HepG2 (cell line): ENCODE data around the gene EPHB4. TPM values are rescaled to one million over a fixed set of nuclear protein-coding genes. Genes with fewer than 3 reads are reported as not detected.

Experiments used
- AHR ChIP-seq: IDR thresholded peaks from 2 replicates; pipeline ENCODE4 v1.6.1; 2018; ENCODE audit warnings: missing genetic modification reagents, missing compliant biosample characterization
- ELF4 ChIP-seq: sonication (generic); formaldehyde crosslinking; IDR thresholded peaks from 2 replicates; pipeline ENCODE4 v1.5.0; 2020; ENCODE audit warnings: missing genetic modification reagents, mild to moderate bottlenecking, moderate library complexity, borderline replicate concordance
- FOXP1 ChIP-seq, 2 experiments: fragments of 450-650 bp in 1 of 2; IDR thresholded peaks; 2 replicates each; pipeline ENCODE4 v1.6.1; 2017 to 2018; ENCODE audit warnings: antibody characterized with exemption in 1 of 2
- GFI1 ChIP-seq: sonication (generic); formaldehyde crosslinking; IDR thresholded peaks from 2 replicates; pipeline ENCODE4 v1.5.0; 2020; ENCODE audit warnings: missing genetic modification reagents, mild to moderate bottlenecking, borderline replicate concordance
- GZF1 ChIP-seq: sonication (generic); formaldehyde crosslinking; IDR thresholded peaks from 2 replicates; pipeline ENCODE4 v1.5.1; 2020; ENCODE audit warnings: mild to moderate bottlenecking, missing genetic modification reagents
- HIVEP1 ChIP-seq: sonication (generic); formaldehyde crosslinking; IDR thresholded peaks from 2 replicates; pipeline ENCODE4 v1.4.0; 2020; ENCODE audit warnings: mild to moderate bottlenecking, missing genetic modification reagents
- HNF4G ChIP-seq, 2 experiments: sonication (generic) in 1 of 2; formaldehyde crosslinking in 1 of 2; IDR thresholded peaks; 2 replicates each; pipeline versions ENCODE4 v1.4.0 to v1.6.1; 2011 to 2020; ENCODE audit warnings: borderline replicate concordance in 2 of 2, low read depth in 2 of 2, mild to moderate bottlenecking in 2 of 2, low read length in 1 of 2, missing genetic modification reagents in 1 of 2, moderate library complexity in 1 of 2
- MEIS2 ChIP-seq: sonication (generic); formaldehyde crosslinking; IDR thresholded peaks from 2 replicates; pipeline ENCODE4 v1.9.0; 2021; ENCODE audit warnings: mild to moderate bottlenecking, missing genetic modification reagents
- PHF21A ChIP-seq: sonication (generic); formaldehyde crosslinking; IDR thresholded peaks from 2 replicates; pipeline ENCODE4 v1.5.0; 2020; ENCODE audit warnings: mild to moderate bottlenecking, missing genetic modification reagents
- SIX4 ChIP-seq: sonication (generic); formaldehyde crosslinking; IDR thresholded peaks from 2 replicates; pipeline ENCODE4 v1.4.0; 2020; ENCODE audit warnings: missing genetic modification reagents
- SOX13 ChIP-seq, 3 experiments: fragments of 450-650 bp in 1 of 3; sonication (generic) in 1 of 3; formaldehyde crosslinking in 1 of 3; IDR thresholded peaks in 2 of 3; conservative IDR thresholded peaks in 1 of 3; 2 replicates each; pipeline versions ENCODE4 v1.5.0 to v1.6.1; 2016 to 2020; ENCODE audit warnings: antibody characterized with exemption in 1 of 3, mild to moderate bottlenecking in 1 of 3, missing compliant biosample characterization in 1 of 3, missing genetic modification reagents in 1 of 3, moderate library complexity in 1 of 3
- TARDBP ChIP-seq: sonication (generic); formaldehyde crosslinking; IDR thresholded peaks from 2 replicates; pipeline ENCODE4 v1.8.0; 2022; ENCODE audit warnings: mild to moderate bottlenecking, missing genetic modification reagents
- TRIM24 ChIP-seq: sonication (generic); formaldehyde crosslinking; IDR thresholded peaks from 2 replicates; pipeline ENCODE4 v1.8.0; 2022; ENCODE audit warnings: mild to moderate bottlenecking, missing genetic modification reagents
- ZGPAT ChIP-seq: IDR thresholded peaks from 2 replicates; pipeline ENCODE4 v1.6.1; 2016; ENCODE audit warnings: mild to moderate bottlenecking
- ZNF639 ChIP-seq: conservative IDR thresholded peaks from 2 replicates; pipeline ENCODE4 v1.6.1; 2018; ENCODE audit warnings: missing genetic modification reagents
- ZNF839 ChIP-seq: sonication (generic); formaldehyde crosslinking; IDR thresholded peaks from 2 replicates; pipeline ENCODE4 v1.4.0; 2020; ENCODE audit warnings: missing genetic modification reagents, mild to moderate bottlenecking, borderline replicate concordance
- polyA plus RNA-seq, 8 experiments: library from polyadenylated mRNA; depleted of rRNA in 3 of 8; stranded (reverse) in 7 of 8; unstranded in 1 of 8; fragments of >200 nt; fragmentation: Illumina TruSeq in 4 of 8; extraction: Trizol in 4 of 8; gene quantifications; 2 replicates each; pipeline versions ENCODE4 v1.2.1 to v1.2.3, GENCODE V29; 2011 to 2016; ENCODE audit warnings: low read depth in 4 of 8, missing spikeins in 1 of 8, mixed read lengths in 1 of 8; ENCODE audit not compliant: insufficient read depth in 1 of 8
- total RNA-seq, 5 experiments: library from RNA; depleted of rRNA; stranded (reverse); fragments of >200 nt; fragmentation: Illumina TruSeq; extraction: Trizol; gene quantifications; 2 replicates each; pipeline ENCODE4 v1.2.3, GENCODE V29; 2016; ENCODE audit warnings: low read depth in 1 of 5
- TF ChIP-seq, protein P1 (sequence below): sonication (generic); formaldehyde crosslinking; IDR thresholded peaks from 2 replicates; pipeline ENCODE4 v1.4.0; 2020; ENCODE audit warnings: mild to moderate bottlenecking, missing genetic modification reagents
- TF ChIP-seq, protein P2 (sequence below): sonication (generic); formaldehyde crosslinking; IDR thresholded peaks from 2 replicates; pipeline ENCODE4 v1.4.0; 2020; ENCODE audit warnings: missing genetic modification reagents

EPHB4 gene
- total and polyA plus RNA-seq, 2 of the 13 experiments (the other 11 are each of a cell fraction or from before 2014, with no cell fraction given) = 61.4 to 69.6 TPM

DNA sequence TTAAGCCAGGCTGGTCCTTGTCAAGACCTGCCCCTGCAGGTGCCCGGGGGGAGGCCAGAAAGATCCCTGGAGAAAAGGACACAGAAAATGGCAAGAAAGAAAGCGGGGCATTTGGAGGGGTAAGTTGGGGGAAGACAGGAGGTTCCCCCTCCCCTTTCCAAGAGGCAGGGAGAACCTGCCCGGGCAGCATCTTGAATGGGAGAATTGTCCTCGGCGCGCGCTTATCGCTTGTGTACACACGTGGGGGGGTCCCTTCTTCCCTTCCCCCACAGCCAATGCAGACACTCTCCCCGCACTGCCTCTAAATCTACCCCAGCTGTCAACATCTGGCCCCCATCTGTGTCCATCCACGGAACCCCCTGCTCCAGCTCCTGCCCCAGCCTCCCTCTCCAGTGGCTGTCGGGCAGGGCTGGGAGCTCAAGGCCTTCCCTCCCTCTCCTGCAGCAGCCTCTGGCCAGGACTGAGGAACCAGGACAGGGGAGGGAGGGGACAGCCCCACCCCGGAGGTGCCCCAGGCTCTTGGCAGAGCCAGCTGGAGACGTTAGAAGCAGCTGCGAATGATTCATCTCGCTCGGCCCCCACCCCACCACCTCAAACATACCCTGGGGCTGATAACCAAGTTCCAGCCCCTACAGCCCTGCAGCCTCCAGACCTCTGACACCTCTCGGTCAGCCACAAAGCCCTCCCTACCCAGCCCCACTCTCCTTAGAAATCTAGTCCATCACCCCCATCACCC lies 25.3 kb downstream of the EPHB4 start (continued):
- peak; percentile 36; the same call in 1 of the 2 replicates for TF ChIP-seq ZGPAT (CRISPR knock-in tag)
- TF ChIP-seq TRIM24 (CRISPR knock-in tag) = no peak
- TF ChIP-seq, protein P1, sequence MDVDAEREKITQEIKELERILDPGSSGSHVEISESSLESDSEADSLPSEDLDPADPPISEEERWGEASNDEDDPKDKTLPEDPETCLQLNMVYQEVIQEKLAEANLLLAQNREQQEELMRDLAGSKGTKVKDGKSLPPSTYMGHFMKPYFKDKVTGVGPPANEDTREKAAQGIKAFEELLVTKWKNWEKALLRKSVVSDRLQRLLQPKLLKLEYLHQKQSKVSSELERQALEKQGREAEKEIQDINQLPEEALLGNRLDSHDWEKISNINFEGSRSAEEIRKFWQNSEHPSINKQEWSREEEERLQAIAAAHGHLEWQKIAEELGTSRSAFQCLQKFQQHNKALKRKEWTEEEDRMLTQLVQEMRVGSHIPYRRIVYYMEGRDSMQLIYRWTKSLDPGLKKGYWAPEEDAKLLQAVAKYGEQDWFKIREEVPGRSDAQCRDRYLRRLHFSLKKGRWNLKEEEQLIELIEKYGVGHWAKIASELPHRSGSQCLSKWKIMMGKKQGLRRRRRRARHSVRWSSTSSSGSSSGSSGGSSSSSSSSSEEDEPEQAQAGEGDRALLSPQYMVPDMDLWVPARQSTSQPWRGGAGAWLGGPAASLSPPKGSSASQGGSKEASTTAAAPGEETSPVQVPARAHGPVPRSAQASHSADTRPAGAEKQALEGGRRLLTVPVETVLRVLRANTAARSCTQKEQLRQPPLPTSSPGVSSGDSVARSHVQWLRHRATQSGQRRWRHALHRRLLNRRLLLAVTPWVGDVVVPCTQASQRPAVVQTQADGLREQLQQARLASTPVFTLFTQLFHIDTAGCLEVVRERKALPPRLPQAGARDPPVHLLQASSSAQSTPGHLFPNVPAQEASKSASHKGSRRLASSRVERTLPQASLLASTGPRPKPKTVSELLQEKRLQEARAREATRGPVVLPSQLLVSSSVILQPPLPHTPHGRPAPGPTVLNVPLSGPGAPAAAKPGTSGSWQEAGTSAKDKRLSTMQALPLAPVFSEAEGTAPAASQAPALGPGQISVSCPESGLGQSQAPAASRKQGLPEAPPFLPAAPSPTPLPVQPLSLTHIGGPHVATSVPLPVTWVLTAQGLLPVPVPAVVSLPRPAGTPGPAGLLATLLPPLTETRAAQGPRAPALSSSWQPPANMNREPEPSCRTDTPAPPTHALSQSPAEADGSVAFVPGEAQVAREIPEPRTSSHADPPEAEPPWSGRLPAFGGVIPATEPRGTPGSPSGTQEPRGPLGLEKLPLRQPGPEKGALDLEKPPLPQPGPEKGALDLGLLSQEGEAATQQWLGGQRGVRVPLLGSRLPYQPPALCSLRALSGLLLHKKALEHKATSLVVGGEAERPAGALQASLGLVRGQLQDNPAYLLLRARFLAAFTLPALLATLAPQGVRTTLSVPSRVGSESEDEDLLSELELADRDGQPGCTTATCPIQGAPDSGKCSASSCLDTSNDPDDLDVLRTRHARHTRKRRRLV (CRISPR knock-in tag) = 0 out of 2 replicates have a peak, but pooled peaks have one; percentile 31
- peak; percentile 38; the same call in 1 of the 2 replicates for TF ChIP-seq MEIS2 (CRISPR knock-in tag)
- no peak for TF ChIP-seq FOXP1 (IDR thresholded peaks at IDR 0.05)
- peak; percentile 27; the same call in 1 of the 2 replicates for TF ChIP-seq FOXP1 (CRISPR knock-in tag; IDR thresholded peaks at IDR 0.05)
- 0 out of 2 replicates have a peak, but pooled peaks have one; percentile 13 for TF ChIP-seq SIX4 (CRISPR knock-in tag)
- TF ChIP-seq HIVEP1 (CRISPR knock-in tag) = peak; percentile 70
- no peak for TF ChIP-seq ZNF839 (CRISPR knock-in tag)
- 0 out of 2 replicates have a peak, but pooled peaks have one; percentile 67 for TF ChIP-seq GZF1
- TF ChIP-seq, protein P2, sequence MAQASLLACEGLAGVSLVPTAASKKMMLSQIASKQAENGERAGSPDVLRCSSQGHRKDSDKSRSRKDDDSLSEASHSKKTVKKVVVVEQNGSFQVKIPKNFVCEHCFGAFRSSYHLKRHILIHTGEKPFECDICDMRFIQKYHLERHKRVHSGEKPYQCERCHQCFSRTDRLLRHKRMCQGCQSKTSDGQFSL (CRISPR knock-in tag) = peak; percentile 99
- TF ChIP-seq HNF4G (IDR thresholded peaks at IDR 0.05; ENCODE audit: borderline replicate concordance, low read depth, low read length) = peak; percentile 17; the same call in 1 of the 2 replicates
- no peak for TF ChIP-seq HNF4G (CRISPR knock-in tag; IDR thresholded peaks at IDR 0.05; ENCODE audit: borderline replicate concordance, low read depth)
- TF ChIP-seq ZNF639 (CRISPR knock-in tag) = no peak
- TF ChIP-seq GFI1 (CRISPR knock-in tag) = 0 out of 2 replicates have a peak, but pooled peaks have one; percentile 24
- TF ChIP-seq SOX13 (IDR thresholded peaks at IDR 0.05) = no peak
- TF ChIP-seq SOX13 (CRISPR knock-in tag; conservative IDR thresholded peaks at IDR 0.05 in 1 of 2, IDR thresholded peaks at IDR 0.05 in 1 of 2) = peak in 1 of 2 experiments; percentile 53; a peak in 2 of 4 replicates
- TF ChIP-seq AHR (CRISPR knock-in tag) = 0 out of 2 replicates have a peak, but pooled peaks have one; percentile 43
- 0 out of 2 replicates have a peak, but pooled peaks have one; percentile 32 for TF ChIP-seq TARDBP (CRISPR knock-in tag)
- TF ChIP-seq ELF4 (CRISPR knock-in tag) = 0 out of 2 replicates have a peak, but pooled peaks have one; percentile 39
- peak; percentile 78 for TF ChIP-seq PHF21A (CRISPR knock-in tag)
